ENCODE data around the gene FTCDNL1. TPM values are rescaled to one million over a fixed set of nuclear protein-coding genes. Genes with fewer than 3 reads are reported as not detected.
A peak's percentile ranks its signal among the peaks of the same experiment; 100 is the strongest.

FTCDNL1 gene
- polyA plus RNA-seq, 4 donors: 0.54 to 5.6 (median 0.85) TPM

DNA sequence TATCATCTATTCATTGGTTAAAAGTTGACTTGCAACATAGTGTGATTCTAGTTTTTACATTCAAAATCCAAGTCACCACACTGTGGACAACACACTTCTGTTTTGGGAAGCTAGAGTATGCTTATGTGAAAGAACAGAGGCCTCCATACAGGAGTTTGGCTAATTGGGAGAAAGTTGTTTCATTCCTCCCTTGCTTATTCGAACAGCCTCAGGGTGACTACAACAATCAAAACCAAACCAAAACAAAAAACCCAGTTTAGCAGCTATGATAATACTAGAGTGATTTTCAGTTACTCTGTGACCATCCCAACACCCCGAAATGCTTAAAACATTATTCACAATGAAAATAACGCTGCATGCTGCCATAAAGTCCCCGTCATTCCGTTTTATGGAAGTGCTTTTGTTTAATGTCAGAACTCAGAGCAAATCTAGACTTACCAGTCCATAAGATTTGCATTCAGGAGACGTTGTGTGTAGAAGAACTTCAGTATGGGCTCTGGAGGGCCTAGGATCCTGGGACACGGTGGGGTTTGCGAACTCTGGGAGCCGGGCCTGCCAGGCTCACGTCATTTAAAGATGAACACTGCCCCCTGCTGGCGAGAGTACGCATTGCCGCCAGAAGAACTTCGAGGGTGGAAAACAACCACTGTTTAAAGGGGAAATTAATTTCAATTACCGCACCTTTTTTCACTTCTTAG lies 111.4 kb downstream of the FTCDNL1 start:
- FAIRE-seq: no peak
- Histone ChIP-seq H3K27me3 (ENCODE audit: control insufficient read depth in 3 of 3, insufficient read depth in 3 of 3, low read length in 3 of 3) (no peaks in the 10 kb centered on the region), H3K27ac (ENCODE audit: low read depth in 1 of 3, low read length in 2 of 3) (peak overlapping the region in 1 of 3 donors; percentile 70), H3K4me1 (ENCODE audit: control insufficient read depth in 3 of 3, insufficient read depth in 2 of 3, low read depth in 1 of 3, low read length in 2 of 3) (peaks cover 0 to 22% (median 0%) of the 10 kb centered on the region in 3 donors), H3K36me3 (ENCODE audit: control insufficient read depth in 3 of 3, insufficient read depth in 2 of 3, low read depth in 1 of 3, low read length in 3 of 3) (no peaks in the 10 kb centered on the region), H3K4me3 (ENCODE audit: low read depth in 1 of 3, low read length in 3 of 3) (no peak overlapping the region), H3K9me3 (ENCODE audit: control insufficient read depth in 2 of 2, insufficient read depth in 1 of 2, low read depth in 1 of 2, low read length in 1 of 2) (no peaks in the 10 kb centered on the region)
- WGBS, 3 donors: 31 to 33% (median 33%) methylated on average over 15 of the region's 15 CpGs
- peak; percentile 45 to 79 for DNase-seq

DNA sequence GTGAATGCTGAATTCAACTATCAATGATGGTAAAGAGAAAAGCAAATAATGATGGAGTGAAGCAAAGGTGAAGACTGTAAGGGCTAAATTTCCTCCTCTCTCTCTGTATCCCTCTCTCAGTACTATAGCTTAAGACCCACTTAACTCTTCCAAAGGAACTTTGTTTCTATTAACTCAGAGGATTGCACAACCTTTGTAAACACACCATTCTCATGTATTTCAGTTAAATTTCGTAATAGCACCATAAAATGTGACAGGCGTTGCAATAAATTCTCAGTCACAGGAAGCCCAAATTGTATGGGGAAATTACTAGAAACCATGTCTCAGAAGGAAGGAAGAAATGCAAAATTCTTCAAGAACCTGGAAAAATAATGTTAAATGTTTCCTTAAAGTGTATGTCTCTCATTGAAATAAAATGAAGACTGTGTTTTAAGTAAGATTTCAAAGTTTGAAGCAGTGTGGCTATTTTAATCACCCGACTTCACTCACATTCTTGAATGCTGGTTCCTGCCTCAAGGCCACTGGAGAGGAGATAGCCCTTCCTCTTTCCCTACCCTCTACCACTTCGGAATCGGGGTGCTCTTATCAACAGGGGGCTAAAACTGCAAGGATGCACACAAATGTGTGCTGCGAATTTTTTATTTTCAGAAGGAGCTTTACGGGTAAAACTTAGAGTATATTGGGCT lies 112.1 kb downstream of the FTCDNL1 start:
- no peaks in the 10 kb centered on the region for H3K9me3 ChIP-seq (ENCODE audit: control insufficient read depth in 2 of 2, insufficient read depth in 1 of 2, low read depth in 1 of 2, low read length in 1 of 2)
- H3K4me1 ChIP-seq (ENCODE audit: control insufficient read depth in 3 of 3, insufficient read depth in 2 of 3, low read depth in 1 of 3, low read length in 2 of 3): peaks cover 0 to 22% (median 0%) of the 10 kb centered on the region in 3 donors
- no peak overlapping the region for H3K4me3 ChIP-seq (ENCODE audit: low read depth in 1 of 3, low read length in 3 of 3)
- H3K36me3 ChIP-seq (ENCODE audit: control insufficient read depth in 3 of 3, insufficient read depth in 2 of 3, low read depth in 1 of 3, low read length in 3 of 3): no peaks in the 10 kb centered on the region
- FAIRE-seq (no peak), DNase-seq (peak; percentile 25 to 86)
- H3K27me3 ChIP-seq (ENCODE audit: control insufficient read depth in 3 of 3, insufficient read depth in 3 of 3, low read length in 3 of 3): no peaks in the 10 kb centered on the region
- 43 to 51% (median 44%) methylated on average over 7 of the region's 7 CpGs for WGBS, 3 donors
- peak overlapping the region in 1 of 3 donors; percentile 70 for H3K27ac ChIP-seq (ENCODE audit: low read depth in 1 of 3, low read length in 2 of 3)

DNA sequence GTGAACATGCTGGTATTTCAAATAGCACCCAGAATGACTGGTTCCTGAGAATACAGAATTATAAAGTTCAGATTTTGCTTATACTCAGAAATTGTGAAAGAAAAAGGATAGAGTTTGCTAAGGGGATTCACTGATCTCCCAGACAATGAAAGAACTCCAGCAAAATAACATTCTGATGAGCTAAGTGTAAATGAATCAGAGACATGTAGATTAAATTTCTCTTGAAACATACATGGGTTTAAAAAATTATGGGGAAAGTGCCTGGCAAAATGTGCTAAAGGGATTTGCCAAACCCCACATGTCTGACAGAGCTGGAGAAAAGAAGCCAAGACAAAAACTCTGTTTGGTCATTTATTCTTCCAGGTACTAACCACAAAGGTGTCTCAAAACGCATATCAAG lies 116.3 kb downstream of the FTCDNL1 start:
- WGBS, 3 donors: 77 to 81% (median 79%) methylated on average over 1 of the region's 1 CpG

DNA sequence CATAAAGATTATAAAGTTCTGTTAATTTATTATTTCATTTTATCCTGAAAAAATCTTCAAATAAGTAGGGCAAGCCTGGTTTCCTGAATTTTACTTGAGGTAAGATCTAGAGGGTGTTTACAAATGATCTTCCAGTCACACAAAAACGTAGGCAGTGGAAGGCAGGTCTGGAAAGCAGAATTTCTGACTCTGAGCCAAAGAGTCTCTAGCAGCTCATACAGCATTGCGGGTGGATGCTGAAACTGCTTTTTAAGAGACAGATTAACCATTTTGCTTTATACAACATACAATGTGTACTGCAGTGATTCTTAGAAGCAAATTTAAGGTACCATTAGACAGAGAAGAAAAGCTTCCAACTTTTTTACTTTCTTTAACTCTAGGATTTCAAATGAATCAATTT lies 117.0 kb downstream of the FTCDNL1 start:
- Histone ChIP-seq H3K4me3 (ENCODE audit: low read depth in 1 of 3, low read length in 3 of 3) (no peak overlapping the region), H3K27me3 (ENCODE audit: control insufficient read depth in 3 of 3, insufficient read depth in 3 of 3, low read length in 3 of 3) (no peaks in the 10 kb centered on the region), H3K27ac (ENCODE audit: low read depth in 1 of 3, low read length in 2 of 3) (no peak overlapping the region), H3K4me1 (ENCODE audit: control insufficient read depth in 3 of 3, insufficient read depth in 2 of 3, low read depth in 1 of 3, low read length in 2 of 3) (peaks cover 0 to 17% (median 0%) of the 10 kb centered on the region in 3 donors), H3K36me3 (ENCODE audit: control insufficient read depth in 3 of 3, insufficient read depth in 2 of 3, low read depth in 1 of 3, low read length in 3 of 3) (no peaks in the 10 kb centered on the region), H3K9me3 (ENCODE audit: control insufficient read depth in 2 of 2, insufficient read depth in 1 of 2, low read depth in 1 of 2, low read length in 1 of 2) (no peaks in the 10 kb centered on the region)
- DNase-seq (no peak), FAIRE-seq (no peak)
- WGBS, 3 donors: 46 to 56% (median 55%) methylated on average over 2 of the region's 2 CpGs

More for the DNA sequence above, 116.3 kb downstream of the FTCDNL1 start:
- Histone ChIP-seq H3K36me3 (ENCODE audit: control insufficient read depth in 3 of 3, insufficient read depth in 2 of 3, low read depth in 1 of 3, low read length in 3 of 3) (no peaks in the 10 kb centered on the region), H3K27me3 (ENCODE audit: control insufficient read depth in 3 of 3, insufficient read depth in 3 of 3, low read length in 3 of 3) (no peaks in the 10 kb centered on the region), H3K4me3 (ENCODE audit: low read depth in 1 of 3, low read length in 3 of 3) (no peak overlapping the region), H3K4me1 (ENCODE audit: control insufficient read depth in 3 of 3, insufficient read depth in 2 of 3, low read depth in 1 of 3, low read length in 2 of 3) (peaks cover 0 to 22% (median 0%) of the 10 kb centered on the region in 3 donors), H3K27ac (ENCODE audit: low read depth in 1 of 3, low read length in 2 of 3) (no peak overlapping the region), H3K9me3 (ENCODE audit: control insufficient read depth in 2 of 2, insufficient read depth in 1 of 2, low read depth in 1 of 2, low read length in 1 of 2) (no peaks in the 10 kb centered on the region)
- DNase-seq: no peak
- FAIRE-seq: no peak

DNA sequence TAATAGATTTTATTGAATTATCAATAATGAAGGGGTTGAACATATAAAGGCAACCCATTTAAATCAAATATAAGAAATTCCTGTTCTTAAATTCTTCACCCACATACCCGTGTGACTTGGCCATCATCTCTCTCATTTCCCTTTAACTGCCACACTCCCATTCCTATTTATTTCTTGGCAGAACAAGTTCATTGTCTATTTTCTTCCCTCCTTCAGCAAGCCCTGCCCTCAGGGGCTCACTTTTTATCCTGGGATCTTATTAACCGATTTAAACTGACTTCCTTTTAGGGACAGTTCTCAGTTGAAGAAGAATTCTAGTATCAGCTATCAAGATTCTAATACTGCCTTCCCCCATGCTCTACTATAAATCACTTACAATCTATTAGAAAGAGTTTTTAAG lies 123.2 kb downstream of the FTCDNL1 start:
- Histone ChIP-seq H3K36me3 (ENCODE audit: control insufficient read depth in 3 of 3, insufficient read depth in 2 of 3, low read depth in 1 of 3, low read length in 3 of 3) (no peaks in the 10 kb centered on the region), H3K27me3 (ENCODE audit: control insufficient read depth in 3 of 3, insufficient read depth in 3 of 3, low read length in 3 of 3) (no peaks in the 10 kb centered on the region), H3K27ac (ENCODE audit: low read depth in 1 of 3, low read length in 2 of 3) (no peak overlapping the region), H3K4me3 (ENCODE audit: low read depth in 1 of 3, low read length in 3 of 3) (no peak overlapping the region), H3K9me3 (ENCODE audit: control insufficient read depth in 2 of 2, insufficient read depth in 1 of 2, low read depth in 1 of 2, low read length in 1 of 2) (no peaks in the 10 kb centered on the region), H3K4me1 (ENCODE audit: control insufficient read depth in 3 of 3, insufficient read depth in 2 of 3, low read depth in 1 of 3, low read length in 2 of 3) (no peaks in the 10 kb centered on the region)
- 74 to 83% (median 76%) methylated on average over 2 of the region's 2 CpGs for WGBS, 3 donors
- FAIRE-seq (no peak), DNase-seq (no peak)

DNA sequence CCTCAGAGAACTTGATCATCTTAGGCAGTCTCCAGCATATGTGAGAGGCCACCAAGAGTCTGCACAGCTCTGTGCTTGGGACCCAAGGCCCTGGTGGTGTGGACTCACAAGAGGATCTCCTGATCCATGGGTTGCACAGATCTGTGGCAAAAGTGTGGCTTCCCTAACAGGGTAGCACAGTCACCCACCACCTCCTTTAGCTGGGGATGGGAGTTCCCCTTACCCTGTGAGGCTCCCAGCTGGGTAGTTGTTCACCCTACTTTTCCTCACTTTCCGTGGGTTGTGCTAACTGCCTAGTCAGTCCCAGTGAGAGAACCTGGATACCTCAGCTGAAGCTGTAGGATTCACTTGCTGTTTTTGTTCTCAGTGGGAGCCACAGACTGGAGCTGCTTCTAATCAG lies 123.7 kb downstream of the FTCDNL1 start:
- Histone ChIP-seq H3K36me3 (ENCODE audit: control insufficient read depth in 3 of 3, insufficient read depth in 2 of 3, low read depth in 1 of 3, low read length in 3 of 3) (no peaks in the 10 kb centered on the region), H3K27ac (ENCODE audit: low read depth in 1 of 3, low read length in 2 of 3) (no peak overlapping the region), H3K27me3 (ENCODE audit: control insufficient read depth in 3 of 3, insufficient read depth in 3 of 3, low read length in 3 of 3) (no peaks in the 10 kb centered on the region), H3K4me1 (ENCODE audit: control insufficient read depth in 3 of 3, insufficient read depth in 2 of 3, low read depth in 1 of 3, low read length in 2 of 3) (no peaks in the 10 kb centered on the region), H3K4me3 (ENCODE audit: low read depth in 1 of 3, low read length in 3 of 3) (no peak overlapping the region), H3K9me3 (ENCODE audit: control insufficient read depth in 2 of 2, insufficient read depth in 1 of 2, low read depth in 1 of 2, low read length in 1 of 2) (no peaks in the 10 kb centered on the region)
- DNase-seq (no peak), FAIRE-seq (no peak)
- WGBS, 3 donors: 84 to 100% (median 94%) methylated on average over 1 of the region's 1 CpG

DNA sequence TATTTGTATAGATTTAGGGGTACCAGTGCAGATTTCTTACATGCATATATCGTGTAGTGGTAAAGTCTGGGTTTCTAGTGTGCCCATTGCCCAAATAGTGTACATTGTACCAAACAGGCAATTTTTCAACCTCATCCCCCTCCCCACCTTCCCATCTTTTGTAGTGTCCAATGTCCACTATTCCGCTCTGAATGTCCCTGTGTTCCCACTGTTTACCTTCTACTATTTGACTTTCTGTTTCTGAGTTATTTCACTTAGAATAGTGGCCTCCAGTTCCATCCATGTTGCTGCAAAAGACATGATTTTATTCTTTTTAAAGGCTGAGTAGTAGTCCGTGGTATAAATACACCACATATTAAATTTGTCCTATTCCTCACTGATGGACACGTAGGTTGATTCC lies 132.9 kb downstream of the FTCDNL1 start:
- no peaks in the 10 kb centered on the region for H3K9me3 ChIP-seq (ENCODE audit: control insufficient read depth in 2 of 2, insufficient read depth in 1 of 2, low read depth in 1 of 2, low read length in 1 of 2)
- 91 to 96% (median 93%) methylated on average over 4 of the region's 4 CpGs for WGBS, 3 donors
- no peaks in the 10 kb centered on the region for H3K27me3 ChIP-seq (ENCODE audit: control insufficient read depth in 3 of 3, insufficient read depth in 3 of 3, low read length in 3 of 3)
- DNase-seq (no peak), FAIRE-seq (no peak)
- no peaks in the 10 kb centered on the region for H3K4me1 ChIP-seq (ENCODE audit: control insufficient read depth in 3 of 3, insufficient read depth in 2 of 3, low read depth in 1 of 3, low read length in 2 of 3)
- H3K36me3 ChIP-seq (ENCODE audit: control insufficient read depth in 3 of 3, insufficient read depth in 2 of 3, low read depth in 1 of 3, low read length in 3 of 3): no peaks in the 10 kb centered on the region
- H3K27ac ChIP-seq (ENCODE audit: low read depth in 1 of 3, low read length in 2 of 3): no peak overlapping the region
- H3K4me3 ChIP-seq (ENCODE audit: low read depth in 1 of 3, low read length in 3 of 3): no peak overlapping the region

DNA sequence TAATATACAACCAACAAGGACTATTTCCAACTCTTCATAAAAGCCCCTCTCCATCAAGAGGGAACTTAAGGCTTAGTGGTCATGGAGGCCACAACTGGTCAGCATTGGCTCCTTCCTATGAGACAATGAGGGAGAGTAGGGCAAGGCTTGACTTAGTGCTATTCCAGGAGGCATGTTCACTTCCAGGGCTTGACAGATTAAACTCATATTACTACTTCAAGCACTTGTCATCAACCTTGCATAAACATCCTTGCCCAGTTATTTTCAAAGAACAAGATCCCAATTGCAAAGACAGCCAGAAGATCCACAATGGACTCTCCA lies 133.4 kb downstream of the FTCDNL1 start:
- Histone ChIP-seq H3K4me1 (ENCODE audit: control insufficient read depth in 3 of 3, insufficient read depth in 2 of 3, low read depth in 1 of 3, low read length in 2 of 3) (no peaks in the 10 kb centered on the region), H3K27ac (ENCODE audit: low read depth in 1 of 3, low read length in 2 of 3) (no peak overlapping the region)
- no peak for FAIRE-seq

More for the DNA sequence above, 133.4 kb downstream of the FTCDNL1 start:
- Histone ChIP-seq H3K27me3 (ENCODE audit: control insufficient read depth in 3 of 3, insufficient read depth in 3 of 3, low read length in 3 of 3) (no peaks in the 10 kb centered on the region), H3K4me3 (ENCODE audit: low read depth in 1 of 3, low read length in 3 of 3) (no peak overlapping the region), H3K9me3 (ENCODE audit: control insufficient read depth in 2 of 2, insufficient read depth in 1 of 2, low read depth in 1 of 2, low read length in 1 of 2) (no peaks in the 10 kb centered on the region), H3K36me3 (ENCODE audit: control insufficient read depth in 3 of 3, insufficient read depth in 2 of 3, low read depth in 1 of 3, low read length in 3 of 3) (no peaks in the 10 kb centered on the region)
- no peak for DNase-seq
